Endothelial cell of umbilical vein (primary cell): ENCODE measurements around the gene NRXN3. TPM values are rescaled to one million over a fixed set of nuclear protein-coding genes. Genes with fewer than 3 reads are reported as not detected.

ENCODE experiments used
- BruUV-seq: library from RNA; stranded (reverse); fragments of 400-500 nt; replicated peaks from 2 replicates; lab custom pipeline; 2021; lab: Mats Ljungman, UMichigan
- CTCF ChIA-PET: fragments of 300-600, 350-600 bp; sonication (Branson Sonifier 250); formaldehyde crosslinking; loops from one replicate; lab custom pipeline; 2021; ENCODE audit warnings: antibody characterized with exemption, inconsistent platforms; lab: Charles Lee
- POLR2A ChIA-PET: fragments of 300-600, 350-600 bp; sonication (Branson Sonifier 250); formaldehyde crosslinking; loops from one replicate; lab custom pipeline; 2021; ENCODE audit warnings: antibody characterized with exemption, inconsistent platforms; lab: Charles Lee
- DNase-seq: peaks from one replicate; pipeline ENCODE4 v3.0.0-alpha.2; 2011; ENCODE audit warnings: low read depth, low spot score
- FAIRE-seq: peaks from 2 replicates; lab custom pipeline; 2011; peaks lifted over from hg19 to GRCh38; lab: Jason Lieb, UNC
- H2AFZ ChIP-seq: 2 replicates; pipeline ENCODE4 v1.6.0; 2012; ENCODE audit warnings: low read depth, low read length, control low read depth, inconsistent platforms
- H3K27ac ChIP-seq: 2 replicates; pipeline ENCODE4 v1.5.1; 2011; ENCODE audit warnings: low read depth, mild to moderate bottlenecking, control low read depth, low read length, moderate library complexity; ENCODE audit not compliant: insufficient read depth
- H3K27me3 ChIP-seq, 2 experiments: 2 replicates each; pipeline versions ENCODE4 v1.6.0 to v1.6.1; 2011; ENCODE audit warnings: low read length in 2 of 2, mixed read lengths in 1 of 2; ENCODE audit not compliant: control insufficient read depth in 2 of 2, insufficient read depth in 2 of 2
- H3K36me3 ChIP-seq, 2 experiments: 2 replicates in 1 of 2; 3 replicates in 1 of 2; pipeline ENCODE4 v1.5.1; 2011; ENCODE audit warnings: low read length in 2 of 2, mild to moderate bottlenecking in 1 of 2, moderate library complexity in 1 of 2; ENCODE audit not compliant: control insufficient read depth in 2 of 2, insufficient read depth in 2 of 2; ENCODE audit errors: extremely low read depth in 1 of 2
- H3K4me1 ChIP-seq: 3 replicates; pipeline ENCODE4 v1.5.1; 2011; ENCODE audit warnings: mild to moderate bottlenecking, low read length; ENCODE audit not compliant: control insufficient read depth, insufficient read depth; ENCODE audit errors: extremely low read depth
- H3K4me2 ChIP-seq: 2 replicates; pipeline ENCODE4 v1.6.1; 2011; ENCODE audit warnings: low read length, control low read depth, mixed read lengths; ENCODE audit not compliant: insufficient read depth
- H3K4me3 ChIP-seq, 3 experiments: fragments of 200-600 bp in 1 of 3; sonication (generic), shearing (Covaris generic) in 1 of 3; replicated peaks in 1 of 3; 2 replicates each; pipeline ENCODE4 v1.5.1; 2011 to 2016; ENCODE audit warnings: control low read depth in 3 of 3, low read length in 3 of 3, mild to moderate bottlenecking in 2 of 3, inconsistent platforms in 1 of 3, low read depth in 1 of 3, moderate library complexity in 1 of 3; ENCODE audit not compliant: insufficient read depth in 1 of 3
- H3K79me2 ChIP-seq: 2 replicates; pipeline ENCODE4 v1.6.0; 2012; ENCODE audit warnings: low read length, inconsistent platforms; ENCODE audit not compliant: control insufficient read depth, insufficient read depth
- H3K9ac ChIP-seq: replicated peaks from 2 replicates; pipeline ENCODE3; 2011; ENCODE audit warnings: low read length, control low read depth; ENCODE audit not compliant: insufficient read depth; ENCODE audit errors: extremely low read depth
- H3K9me1 ChIP-seq: replicated peaks from 3 replicates; pipeline ENCODE4 v1.6.0; 2011; ENCODE audit warnings: mild to moderate bottlenecking, low read length; ENCODE audit not compliant: control insufficient read depth, insufficient read depth; ENCODE audit errors: extremely low read depth
- H3K9me3 ChIP-seq: replicated peaks from 2 replicates; pipeline ENCODE4 v1.5.1; 2012; ENCODE audit warnings: low read length, inconsistent platforms; ENCODE audit not compliant: control insufficient read depth, insufficient read depth
- H4K20me1 ChIP-seq: replicated peaks from 2 replicates; pipeline ENCODE3; 2011; ENCODE audit warnings: mild to moderate bottlenecking, low read length; ENCODE audit not compliant: control insufficient read depth, insufficient read depth; ENCODE audit errors: extremely low read depth
- CTCF ChIP-seq, 2 donors: IDR thresholded peaks; 1 replicate in 1 of 2; 2 replicates in 1 of 2; pipeline ENCODE4 v1.5.1; 2011; ENCODE audit warnings: low read length in 2 of 2, mild to moderate bottlenecking in 2 of 2, moderate library complexity in 2 of 2, control low read depth in 1 of 2, inconsistent platforms in 1 of 2, low read depth in 1 of 2; ENCODE audit not compliant: insufficient read depth in 1 of 2; ENCODE audit errors: extremely low read depth in 1 of 2
- EZH2 ChIP-seq: IDR thresholded peaks from 2 replicates; pipeline ENCODE4 v1.6.1; 2012; ENCODE audit warnings: borderline replicate concordance, low read depth, mild to moderate bottlenecking, moderate library complexity, low read length, inconsistent platforms; ENCODE audit not compliant: severe bottlenecking
- FOS ChIP-seq: IDR thresholded peaks from 2 replicates; pipeline ENCODE4 v1.6.1; 2011; ENCODE audit warnings: mild to moderate bottlenecking, low read length, moderate library complexity, borderline replicate concordance; ENCODE audit not compliant: insufficient read depth
- GATA2 ChIP-seq: IDR thresholded peaks from 2 replicates; pipeline ENCODE4 v1.7.0; 2011; ENCODE audit warnings: low read depth, mild to moderate bottlenecking, moderate library complexity, mixed read lengths, low read length; ENCODE audit not compliant: insufficient read length, insufficient read depth
- JUN ChIP-seq: IDR thresholded peaks from 2 replicates; pipeline ENCODE4 v1.6.1; 2011; ENCODE audit warnings: borderline replicate concordance, low read depth; ENCODE audit not compliant: insufficient read length, insufficient read depth
- MAX ChIP-seq: IDR thresholded peaks from 2 replicates; pipeline ENCODE4 v1.6.1; 2011; ENCODE audit not compliant: insufficient read depth, insufficient read length
- MYC ChIP-seq: IDR thresholded peaks from one replicate; pipeline ENCODE4 v1.6.1; 2011; ENCODE audit warnings: mild to moderate bottlenecking, low read depth, low read length
- POLR2A ChIP-seq: IDR thresholded peaks from 2 replicates; pipeline ENCODE4 v1.6.1; 2012; ENCODE audit warnings: low read depth, mild to moderate bottlenecking, control low read depth, low read length
- POLR2AphosphoS5 ChIP-seq: IDR thresholded peaks from 2 replicates; pipeline ENCODE4 v1.6.1; 2012; ENCODE audit warnings: low read depth, mild to moderate bottlenecking, control low read depth, low read length, moderate library complexity; ENCODE audit not compliant: insufficient read depth
- dilution Hi-C: fragments of 300-500 bp; cut with MboI; formaldehyde crosslinking; loops from one replicate; pipeline ENCODE4 v1.15.0; 2019; ENCODE audit warnings: low sequenced_read_pairs; ENCODE audit not compliant: extremely low pct_ligation_motif_present
- intact Hi-C: fragments of 100-400 bp; cut with micrococcal nuclease; formaldehyde crosslinking; loops from one replicate; pipeline ENCODE4 v1.10.0; 2022
- polyA plus RNA-seq, 4 experiments: library from polyadenylated mRNA; depleted of rRNA in 3 of 4; stranded (reverse) in 3 of 4; unstranded in 1 of 4; fragments of >200 nt; gene quantifications; 2 replicates each; pipeline versions ENCODE4 v1.2.1 to v1.2.3, GENCODE V29; 2011 to 2012; ENCODE audit warnings: missing spikeins in 1 of 4
- total RNA-seq: library from RNA; stranded (reverse); gene quantifications from 2 replicates; pipeline ENCODE4 v1.2.3, GENCODE V29; 2021

The NRXN3 gene
- total and polyA plus RNA-seq, 2 donors (not counting 3 experiments of a cell fraction or from before 2014, with no cell fraction given), result 0.72 to 4.2 TPM

DNA sequence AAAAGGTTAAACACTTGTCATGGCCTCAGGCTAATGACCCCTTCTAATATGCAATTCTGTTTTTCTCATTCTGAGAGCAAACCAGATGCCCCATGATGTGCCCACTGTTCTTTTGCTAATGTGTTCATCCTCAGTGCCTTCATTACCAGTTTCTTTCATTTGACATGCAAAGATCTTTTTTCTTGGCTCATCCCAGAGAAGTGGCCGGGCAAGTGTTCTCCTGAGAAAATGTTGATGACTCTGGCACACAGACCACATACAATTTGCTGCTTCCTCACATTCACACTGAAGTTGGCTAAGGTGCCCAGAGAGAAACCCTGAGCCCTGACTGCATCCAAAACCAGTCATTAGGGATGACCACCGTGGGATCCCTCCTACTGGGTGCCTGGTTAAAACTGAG is 1207.8 kb downstream of the NRXN3 start:
- Histone ChIP-seq H3K27me3 (no peaks in the 10 kb centered on the region), H3K9me1 (no peaks in the 10 kb centered on the region), H3K4me2 (no peak overlapping the region), H4K20me1 (no peaks in the 10 kb centered on the region), H3K4me1 (no peaks in the 10 kb centered on the region), H3K27ac (no peak overlapping the region), H2AFZ (no peak overlapping the region), H3K9me3 (no peaks in the 10 kb centered on the region), H3K79me2 (no peaks in the 10 kb centered on the region), H3K9ac (no peak overlapping the region), H3K4me3 (no peak overlapping the region), H3K36me3 (no peaks in the 10 kb centered on the region)
- DNase-seq (no peak), FAIRE-seq (no peak)
- intact Hi-C loops, result loop anchor here (10.0 kb wide), 1 partner anchor 413 kb away; no protein-coding TSS in a partner anchor
- no peak for TF ChIP-seq MYC
- no peak for TF ChIP-seq FOS
- TF ChIP-seq POLR2AphosphoS5, result no peak
- no peak for TF ChIP-seq POLR2A
- TF ChIP-seq EZH2, result no peak
- no peak for TF ChIP-seq JUN
- TF ChIP-seq MAX, result no peak
- no peak for TF ChIP-seq GATA2
- no peak for TF ChIP-seq CTCF (IDR thresholded peaks at IDR 0.05; ENCODE audit: extremely low read depth in 1 of 2, insufficient read depth in 1 of 2, low read depth in 1 of 2, low read length in 2 of 2)
- CTCF ChIA-PET, result no interaction called here
- POLR2A ChIA-PET, result no interaction called here
- no TSS peak for BruUV-seq
- dilution Hi-C loops, result no loop called here
